AG04450 (cell line): Measurements from ENCODE around the gene TWNK. TPM values are rescaled to one million over a fixed set of nuclear protein-coding genes. Genes with fewer than 3 reads are reported as not detected.
A peak's percentile ranks its signal among the peaks of the same experiment; 100 is the strongest.

Experiments used
- CTCF ChIA-PET: fragments of 300-600, 350-600 bp; formaldehyde crosslinking; extraction: SDS; loops from one replicate; lab custom pipeline; 2022; ENCODE audit warnings: antibody characterized with exemption, inconsistent platforms; lab: Charles Lee
- POLR2A ChIA-PET: fragments of 350-600 bp; formaldehyde crosslinking; extraction: SDS; loops from one replicate; lab custom pipeline; 2021; ENCODE audit warnings: antibody characterized with exemption, inconsistent platforms; lab: Yijun Ruan, JAX
- DNase-seq: peaks from one replicate; pipeline ENCODE4 v3.0.0-alpha.2; 2011; ENCODE audit warnings: low read depth, low spot score
- H3K27ac ChIP-seq: one replicate; pipeline ENCODE4 v1.5.1; 2012; ENCODE audit warnings: low read depth, low read length, control low read depth
- H3K27me3 ChIP-seq: one replicate; pipeline ENCODE4 v1.6.0; 2012; ENCODE audit warnings: low read length; ENCODE audit not compliant: control insufficient read depth, insufficient read depth
- H3K4me3 ChIP-seq: 2 replicates; pipeline ENCODE4 v1.5.1; 2011; ENCODE audit warnings: mild to moderate bottlenecking, low read depth, low read length, control low read depth
- H3K9me3 ChIP-seq: 2 replicates; pipeline ENCODE4 v1.5.1; 2012; ENCODE audit warnings: low read length; ENCODE audit not compliant: control insufficient read depth, insufficient read depth
- polyA plus RNA-seq: library from polyadenylated mRNA; depleted of rRNA; stranded (reverse); fragments of >200 nt; gene quantifications from 2 replicates; pipeline ENCODE4 v1.2.3, GENCODE V29; 2011
- TF ChIP-seq, protein P1 (sequence below): IDR thresholded peaks from 2 replicates; pipeline ENCODE4 v1.5.1; 2011; ENCODE audit warnings: low read depth, low read length, control low read depth, inconsistent platforms

TWNK gene
- polyA plus RNA-seq, 1 experiment: 4.3 TPM

DNA sequence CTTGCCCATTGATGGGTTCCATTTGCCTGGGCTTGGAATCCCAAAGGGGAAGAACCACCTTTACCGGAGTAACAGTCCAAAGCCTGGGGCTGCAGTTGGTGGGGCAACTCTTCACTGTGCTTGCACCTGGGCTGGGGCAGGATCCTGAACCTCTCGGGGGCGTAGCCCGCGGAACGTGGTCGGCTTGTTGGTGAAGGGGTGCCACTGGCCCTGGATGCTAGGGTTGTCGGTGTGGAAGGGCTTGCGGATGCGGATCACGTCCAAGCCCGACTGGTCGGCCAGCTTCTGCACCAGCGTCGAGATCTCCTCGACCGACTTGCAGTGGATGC lies 756 bp upstream of the TWNK start:
- ChIA-PET CTCF (interaction anchor here (1.1 to 5.7 kb wide), 6 partner anchors 11 to 33 kb away, joined by 3 to 24 read pairs (median 7); partner anchors contain the start of gene SEMA4G), POLR2A (no interaction called here)
- Histone ChIP-seq H3K4me3 (peak overlapping the region; percentile 97), H3K27me3 (no peaks in the 10 kb centered on the region), H3K9me3 (no peaks in the 10 kb centered on the region; the same call in 1 of the 2 replicates), H3K27ac (no peak overlapping the region)
- TF ChIP-seq, protein P1, sequence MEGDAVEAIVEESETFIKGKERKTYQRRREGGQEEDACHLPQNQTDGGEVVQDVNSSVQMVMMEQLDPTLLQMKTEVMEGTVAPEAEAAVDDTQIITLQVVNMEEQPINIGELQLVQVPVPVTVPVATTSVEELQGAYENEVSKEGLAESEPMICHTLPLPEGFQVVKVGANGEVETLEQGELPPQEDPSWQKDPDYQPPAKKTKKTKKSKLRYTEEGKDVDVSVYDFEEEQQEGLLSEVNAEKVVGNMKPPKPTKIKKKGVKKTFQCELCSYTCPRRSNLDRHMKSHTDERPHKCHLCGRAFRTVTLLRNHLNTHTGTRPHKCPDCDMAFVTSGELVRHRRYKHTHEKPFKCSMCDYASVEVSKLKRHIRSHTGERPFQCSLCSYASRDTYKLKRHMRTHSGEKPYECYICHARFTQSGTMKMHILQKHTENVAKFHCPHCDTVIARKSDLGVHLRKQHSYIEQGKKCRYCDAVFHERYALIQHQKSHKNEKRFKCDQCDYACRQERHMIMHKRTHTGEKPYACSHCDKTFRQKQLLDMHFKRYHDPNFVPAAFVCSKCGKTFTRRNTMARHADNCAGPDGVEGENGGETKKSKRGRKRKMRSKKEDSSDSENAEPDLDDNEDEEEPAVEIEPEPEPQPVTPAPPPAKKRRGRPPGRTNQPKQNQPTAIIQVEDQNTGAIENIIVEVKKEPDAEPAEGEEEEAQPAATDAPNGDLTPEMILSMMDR: no peak
- DNase-seq: no peak

- Histone ChIP-seq H3K4me3 (peak overlapping the region; percentile 97), H3K9me3 (no peaks in the 10 kb centered on the region; the same call in 1 of the 2 replicates), H3K27ac (no peak overlapping the region), H3K27me3 (no peaks in the 10 kb centered on the region)
- TF ChIP-seq, protein P1: no peak
- POLR2A ChIA-PET: no interaction called here
- DNase-seq: no peak
- CTCF ChIA-PET: interaction anchor here (1.1 to 12.4 kb wide), 4 partner anchors 10 to 29 kb away, joined by 6 to 271 read pairs (median 16); partner anchors contain the start of gene SEMA4G
These were observed 324 bp downstream of the TWNK start for GRCh38 chr10:100987685-100988049.

DNA sequence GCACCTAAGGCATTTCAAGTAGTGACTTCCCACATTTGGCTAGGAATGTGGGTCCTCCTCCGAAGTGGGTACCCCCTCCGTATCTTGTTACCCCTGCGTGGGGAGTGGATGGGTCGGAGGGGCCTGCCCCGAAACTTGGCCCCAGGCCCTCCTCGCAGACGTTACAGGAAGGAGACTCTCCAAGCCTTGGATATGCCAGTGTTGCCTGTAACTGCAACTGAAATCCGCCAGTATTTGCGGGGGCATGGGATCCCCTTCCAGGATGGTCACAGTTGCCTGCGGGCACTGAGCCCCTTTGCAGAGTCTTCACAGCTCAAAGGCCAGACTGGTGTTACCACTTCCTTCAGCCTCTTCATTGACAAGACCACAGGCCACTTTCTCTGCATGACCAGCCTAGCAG lies 823 bp downstream of the TWNK start:
- Histone ChIP-seq H3K4me3 (peak overlapping the region; percentile 97), H3K27ac (no peak overlapping the region), H3K27me3 (no peaks in the 10 kb centered on the region), H3K9me3 (no peaks in the 10 kb centered on the region; the same call in 1 of the 2 replicates)
- no peak for DNase-seq
- TF ChIP-seq, protein P1: no peak
- POLR2A ChIA-PET: no interaction called here
- CTCF ChIA-PET: interaction anchor here (2.3 to 12.4 kb wide), 3 partner anchors 9 to 28 kb away, joined by 6 to 271 read pairs (median 24); partner anchors contain the start of gene SEMA4G

DNA sequence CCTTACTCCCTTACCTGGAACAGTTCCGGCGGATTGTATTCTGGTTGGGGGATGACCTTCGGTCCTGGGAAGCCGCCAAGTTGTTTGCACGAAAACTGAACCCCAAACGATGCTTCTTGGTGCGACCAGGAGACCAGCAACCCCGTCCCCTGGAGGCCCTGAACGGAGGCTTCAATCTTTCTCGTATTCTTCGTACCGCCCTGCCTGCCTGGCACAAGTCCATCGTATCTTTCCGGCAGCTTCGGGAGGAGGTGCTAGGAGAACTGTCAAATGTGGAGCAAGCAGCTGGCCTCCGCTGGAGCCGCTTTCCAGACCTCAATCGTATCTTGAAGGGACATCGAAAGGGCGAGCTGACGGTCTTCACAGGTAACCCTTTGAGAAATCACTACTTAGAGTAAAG lies 1.7 kb downstream of the TWNK start:
- TF ChIP-seq, protein P1: no peak
- Histone ChIP-seq H3K9me3 (no peaks in the 10 kb centered on the region; the same call in 1 of the 2 replicates), H3K27me3 (no peaks in the 10 kb centered on the region), H3K4me3 (no peak overlapping the region), H3K27ac (no peak overlapping the region)
- POLR2A ChIA-PET: no interaction called here
- DNase-seq: no peak
- CTCF ChIA-PET: interaction anchor here (5.7 to 12.4 kb wide), 2 partner anchors 8 to 27 kb away, joined by 24 to 271 read pairs; no protein-coding TSS in a partner anchor

GRCh38 chr10:100993986-100994708 lies 6.8 kb downstream of the TWNK start:
- TF ChIP-seq, protein P1: peak; percentile 75
- DNase-seq: no peak
- no peak overlapping the region for H3K4me3 ChIP-seq
- ChIA-PET POLR2A (interaction anchor here (1.3 kb wide), 1 partner anchor 82 kb away, joined by 3 read pairs; the partner anchor contains the start of gene SLF2), CTCF (interaction anchor here (0.7 to 12.4 kb wide), 6 partner anchors 8 to 68 kb away, joined by 3 to 271 read pairs (median 4); partner anchors contain the start of gene KAZALD1)
- no peak overlapping the region for H3K27ac ChIP-seq
- no peaks in the 10 kb centered on the region for H3K27me3 ChIP-seq
- no peaks in the 10 kb centered on the region; the same call in 1 of the 2 replicates for H3K9me3 ChIP-seq
